GM10248 (cell line): ENCODE data around the gene GSTT2B.
"Not testable (repeated sequence)": the region's sequence is repeated elsewhere in the genome, so short reads cannot be mapped to it uniquely, and the experiment has no call there.

Source experiments
- CTCF ChIA-PET: fragments of 300-600 bp; sonication (Branson Sonifier 250); formaldehyde crosslinking; extraction: SDS; loops from one replicate; lab custom pipeline; 2021; ENCODE audit warnings: antibody characterized with exemption; lab: Yijun Ruan, JAX
- POLR2A ChIA-PET: fragments of 350-650 bp; sonication (Branson Sonifier 250); formaldehyde crosslinking; extraction: SDS; loops from one replicate; lab custom pipeline; 2020; ENCODE audit warnings: antibody characterized with exemption; lab: Yijun Ruan, JAX
- DNase-seq: peaks from one replicate; pipeline ENCODE4 v3.0.0; 2012; ENCODE audit errors: extremely low spot score
- TF ChIP-seq, protein P1 (sequence below): IDR thresholded peaks from 2 replicates; pipeline ENCODE4 v1.5.1; 2012; ENCODE audit warnings: mild to moderate bottlenecking, low read depth; ENCODE audit errors: extremely low read depth, missing control alignments, control extremely low read depth

The GSTT2B gene

DNA sequence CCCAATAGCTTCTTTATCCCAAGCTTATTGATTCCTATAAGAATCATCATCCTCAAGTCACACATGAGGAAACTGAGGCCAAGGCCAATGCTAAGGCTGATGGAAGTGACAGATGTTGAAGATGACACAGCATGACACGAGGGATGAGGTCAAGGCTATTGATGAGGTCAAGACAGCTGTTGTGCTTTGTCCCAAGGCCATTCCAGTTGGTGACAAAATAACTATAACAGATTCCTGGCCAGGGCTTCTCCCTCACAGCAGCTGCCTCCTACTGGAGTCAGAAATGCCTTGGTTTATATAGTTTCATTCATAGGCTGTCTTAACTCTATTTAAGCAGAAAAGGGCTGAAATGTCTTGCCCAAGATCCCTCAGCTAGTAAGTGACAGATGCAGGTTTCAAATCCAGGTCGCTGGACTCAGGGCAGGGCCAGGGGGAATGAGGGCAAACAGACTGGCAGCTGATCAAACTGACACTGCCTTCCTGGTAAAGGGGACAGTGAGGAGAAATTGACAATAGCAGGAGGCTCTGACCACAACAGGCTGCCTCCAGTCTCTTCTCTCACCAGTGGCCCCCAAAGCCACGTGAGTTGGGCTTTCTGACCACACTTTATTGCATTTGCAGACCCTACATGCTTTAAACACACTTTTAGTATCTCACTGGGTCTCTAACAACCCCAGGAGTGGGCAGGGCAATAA, 50.4 kb downstream of the GSTT2B start:
- ChIA-PET POLR2A (no interaction called here), CTCF (interaction anchor here (1.7 to 4.5 kb wide), 3 partner anchors 9 to 17 kb away, joined by 8 to 19 read pairs (median 17); partner anchors contain the start of gene MIF)
- no peak for DNase-seq
- TF ChIP-seq, protein P1, sequence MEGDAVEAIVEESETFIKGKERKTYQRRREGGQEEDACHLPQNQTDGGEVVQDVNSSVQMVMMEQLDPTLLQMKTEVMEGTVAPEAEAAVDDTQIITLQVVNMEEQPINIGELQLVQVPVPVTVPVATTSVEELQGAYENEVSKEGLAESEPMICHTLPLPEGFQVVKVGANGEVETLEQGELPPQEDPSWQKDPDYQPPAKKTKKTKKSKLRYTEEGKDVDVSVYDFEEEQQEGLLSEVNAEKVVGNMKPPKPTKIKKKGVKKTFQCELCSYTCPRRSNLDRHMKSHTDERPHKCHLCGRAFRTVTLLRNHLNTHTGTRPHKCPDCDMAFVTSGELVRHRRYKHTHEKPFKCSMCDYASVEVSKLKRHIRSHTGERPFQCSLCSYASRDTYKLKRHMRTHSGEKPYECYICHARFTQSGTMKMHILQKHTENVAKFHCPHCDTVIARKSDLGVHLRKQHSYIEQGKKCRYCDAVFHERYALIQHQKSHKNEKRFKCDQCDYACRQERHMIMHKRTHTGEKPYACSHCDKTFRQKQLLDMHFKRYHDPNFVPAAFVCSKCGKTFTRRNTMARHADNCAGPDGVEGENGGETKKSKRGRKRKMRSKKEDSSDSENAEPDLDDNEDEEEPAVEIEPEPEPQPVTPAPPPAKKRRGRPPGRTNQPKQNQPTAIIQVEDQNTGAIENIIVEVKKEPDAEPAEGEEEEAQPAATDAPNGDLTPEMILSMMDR = no peak

DNA sequence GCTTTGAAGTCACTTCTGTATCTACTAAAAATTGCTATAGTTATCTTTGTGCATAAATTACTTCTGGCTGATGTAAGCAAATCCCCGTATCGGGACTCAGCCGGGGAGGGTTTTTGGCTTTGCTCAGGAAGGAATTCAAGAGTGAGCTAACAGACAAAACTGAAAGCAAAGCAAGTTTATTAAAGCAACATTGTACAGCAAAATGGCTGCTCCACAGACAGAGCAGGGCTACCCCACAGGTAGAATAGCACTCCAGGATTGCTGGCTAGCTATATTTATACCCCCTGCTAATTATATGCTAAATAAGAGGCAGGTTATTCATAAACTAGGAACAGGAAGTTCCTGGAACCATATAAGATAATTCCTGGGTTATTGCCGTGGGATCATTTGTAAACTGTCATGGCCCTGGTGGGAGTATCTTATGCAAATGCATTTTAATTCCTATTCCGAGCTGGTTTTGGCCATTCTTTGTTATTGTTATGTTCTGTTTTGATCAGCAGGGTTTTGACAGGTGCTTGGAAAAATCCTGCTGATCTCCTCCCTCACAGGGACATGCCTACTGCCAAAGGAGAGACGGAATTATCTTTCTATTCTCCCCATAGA, 51.6 kb downstream of the GSTT2B start:
- no peak for DNase-seq
- CTCF ChIA-PET = interaction anchor here (0.8 to 1.9 kb wide), 4 partner anchors 10 to 20 kb away, joined by 3 to 17 read pairs (median 7); partner anchors contain the start of gene MIF
- TF ChIP-seq, protein P1 = no peak
- POLR2A ChIA-PET = interaction anchor here (1.2 kb wide), 1 partner anchor 16 kb away, joined by 4 read pairs; the partner anchor contains the start of gene MIF

DNA sequence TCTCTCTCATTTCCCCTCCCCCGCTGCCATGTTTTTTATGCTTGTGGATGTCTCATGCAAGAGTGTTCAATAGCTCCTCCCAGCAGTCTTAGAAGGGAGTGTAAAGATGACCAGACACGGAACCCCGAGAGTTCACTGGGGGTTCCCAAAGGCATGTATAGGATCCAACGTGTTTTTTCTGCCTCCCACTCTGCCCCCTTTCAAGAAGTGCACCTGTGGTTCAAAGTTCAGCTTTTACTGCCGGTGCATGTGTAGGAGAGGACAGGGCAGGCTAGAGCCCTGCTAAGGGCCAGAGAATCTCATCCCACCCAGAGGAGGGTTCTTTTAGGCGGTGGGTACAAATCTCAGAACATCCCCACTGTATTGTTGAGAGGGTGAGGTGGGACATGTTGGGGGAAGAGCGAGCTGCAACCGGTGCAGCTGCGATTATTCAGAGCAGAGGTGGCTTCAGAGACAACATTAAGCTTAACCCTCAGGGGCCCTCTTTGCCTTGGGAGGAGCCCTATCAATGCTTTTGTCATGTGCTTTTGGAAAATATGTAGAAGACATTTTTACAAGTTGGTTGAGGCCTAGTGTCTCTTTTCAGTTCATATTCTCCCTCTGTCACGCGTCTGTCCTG, 52.3 kb downstream of the GSTT2B start:
- TF ChIP-seq, protein P1 = no peak
- ChIA-PET CTCF (interaction anchor here (1.5 to 1.7 kb wide), 2 partner anchors 10 to 14 kb away, joined by 6 to 8 read pairs; partner anchors contain the start of gene MIF), POLR2A (interaction anchor here (1.2 kb wide), 1 partner anchor 15 kb away, joined by 4 read pairs; the partner anchor contains the start of gene MIF)
- DNase-seq = no peak

DNA sequence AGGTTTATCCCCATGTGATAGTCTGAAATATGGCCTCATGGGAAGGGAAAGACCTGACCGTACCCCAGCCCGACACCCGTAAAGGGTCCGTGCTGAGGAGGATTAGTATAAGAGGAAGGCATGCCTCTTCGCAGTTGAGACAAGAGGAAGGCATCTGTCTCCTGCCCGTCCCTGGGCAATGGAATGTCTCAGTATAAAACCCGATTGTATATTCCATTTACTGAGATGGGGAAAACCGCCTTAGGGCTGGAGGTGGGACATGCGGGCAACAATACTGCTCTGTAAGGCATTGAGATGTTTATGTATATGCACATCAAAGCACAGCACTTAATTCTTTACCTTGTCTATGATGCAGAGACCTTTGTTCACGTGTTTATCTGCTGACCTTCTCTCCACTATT, 53.6 kb downstream of the GSTT2B start:
- POLR2A ChIA-PET = not testable (repeated sequence)

More for the DNA sequence above, 53.6 kb downstream of the GSTT2B start:
- DNase-seq, CTCF ChIA-PET: not testable (repeated sequence)
